AG04449 (cell line): ENCODE measurements around the gene SEC61G.

Experiments
- CTCF ChIA-PET: fragments of 350-600 bp; formaldehyde crosslinking; extraction: SDS; loops from one replicate; lab custom pipeline; 2021; ENCODE audit warnings: antibody characterized with exemption; lab: Yijun Ruan, JAX
- POLR2A ChIA-PET: fragments of 400-600, 350-600 bp; formaldehyde crosslinking; extraction: SDS; loops from one replicate; lab custom pipeline; 2020; ENCODE audit warnings: antibody characterized with exemption, inconsistent platforms; lab: Yijun Ruan, JAX
- DNase-seq: peaks from one replicate; pipeline ENCODE4 v3.0.0-alpha.2; 2010; ENCODE audit warnings: low read depth, low spot score
- H3K4me3 ChIP-seq: 2 replicates; pipeline ENCODE4 v1.5.1; 2011; ENCODE audit warnings: low read depth, mild to moderate bottlenecking, control low read depth, low read length
- CTCF ChIP-seq: IDR thresholded peaks from one replicate; pipeline ENCODE4 v1.5.1; 2011; ENCODE audit warnings: mild to moderate bottlenecking, moderate library complexity, low read length, control low read depth, inconsistent platforms; ENCODE audit not compliant: insufficient read depth; ENCODE audit errors: missing control alignments

The SEC61G gene

GRCh38 chr7:54711900-54712595 is 47.0 kb downstream of the SEC61G start:
- POLR2A ChIA-PET, result no interaction called here
- DNase-seq, result no peak
- no peak overlapping the region for H3K4me3 ChIP-seq
- TF ChIP-seq CTCF, result no peak
- CTCF ChIA-PET, result no interaction called here

GRCh38 chr7:54709283-54709682 is 49.7 kb downstream of the SEC61G start:
- H3K4me3 ChIP-seq, result no peak overlapping the region
- POLR2A ChIA-PET, result no interaction called here
- no peak for TF ChIP-seq CTCF
- CTCF ChIA-PET, result no interaction called here
- no peak for DNase-seq

DNA sequence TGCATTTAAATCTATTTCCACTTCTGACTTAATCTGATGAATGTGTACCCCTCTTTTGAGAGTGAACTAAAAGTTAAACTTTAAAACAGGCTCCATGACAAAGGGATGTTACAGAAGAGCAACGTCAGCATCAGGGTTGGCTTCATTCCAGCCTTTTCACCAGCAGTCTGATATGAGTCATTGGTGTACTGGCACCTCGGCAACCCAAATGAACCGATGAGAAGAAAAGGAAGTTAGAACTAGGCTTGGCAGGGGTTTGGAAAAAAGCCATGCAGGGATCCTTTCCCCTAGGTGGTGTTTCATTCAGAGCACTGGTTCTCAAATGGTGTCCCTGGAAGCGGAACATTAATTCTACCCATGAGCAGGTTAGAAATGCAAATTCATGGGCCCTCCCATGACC is 53.6 kb downstream of the SEC61G start:
- POLR2A ChIA-PET, result no interaction called here
- no peak for TF ChIP-seq CTCF
- no peak overlapping the region for H3K4me3 ChIP-seq
- no peak for DNase-seq
- CTCF ChIA-PET, result no interaction called here

DNA sequence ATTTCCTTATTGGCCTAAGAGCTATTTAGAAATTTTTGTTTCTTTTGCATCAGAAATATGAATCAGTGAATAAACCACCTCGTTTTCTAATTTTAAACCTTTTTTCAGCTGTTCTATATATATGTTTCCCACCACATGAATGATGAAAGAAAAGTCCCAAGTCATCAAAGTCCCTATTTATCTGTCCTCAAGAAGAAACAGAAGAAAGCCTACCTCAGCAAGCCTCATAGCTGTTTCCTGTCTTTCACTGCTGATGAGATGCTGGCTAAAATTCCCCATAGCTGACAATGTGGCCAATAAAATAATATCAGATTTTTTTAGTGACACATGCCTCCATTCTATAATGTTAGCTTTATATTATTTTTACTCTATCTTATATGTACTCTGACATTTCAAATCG is 54.2 kb downstream of the SEC61G start:
- TF ChIP-seq CTCF, result no peak
- CTCF ChIA-PET, result no interaction called here
- H3K4me3 ChIP-seq, result no peak overlapping the region
- POLR2A ChIA-PET, result no interaction called here
- DNase-seq, result no peak
